Activated T-cell treated with anti-CD3 and anti-CD28 coated beads, Interleukin-2, amount 50 U/mL, for 48 hours (primary cell): ENCODE data around the gene OLFML1.
A peak's percentile ranks its signal among the peaks of the same experiment; 100 is the strongest.
"Not testable (repeated sequence)": the region's sequence is repeated elsewhere in the genome, so short reads cannot be mapped to it uniquely, and the experiment has no call there.

ENCODE experiments used
- DNase-seq, 2 experiments: peaks; one replicate each; pipeline ENCODE4 v3.0.0-alpha.2; 2020

Gene OLFML1

DNA sequence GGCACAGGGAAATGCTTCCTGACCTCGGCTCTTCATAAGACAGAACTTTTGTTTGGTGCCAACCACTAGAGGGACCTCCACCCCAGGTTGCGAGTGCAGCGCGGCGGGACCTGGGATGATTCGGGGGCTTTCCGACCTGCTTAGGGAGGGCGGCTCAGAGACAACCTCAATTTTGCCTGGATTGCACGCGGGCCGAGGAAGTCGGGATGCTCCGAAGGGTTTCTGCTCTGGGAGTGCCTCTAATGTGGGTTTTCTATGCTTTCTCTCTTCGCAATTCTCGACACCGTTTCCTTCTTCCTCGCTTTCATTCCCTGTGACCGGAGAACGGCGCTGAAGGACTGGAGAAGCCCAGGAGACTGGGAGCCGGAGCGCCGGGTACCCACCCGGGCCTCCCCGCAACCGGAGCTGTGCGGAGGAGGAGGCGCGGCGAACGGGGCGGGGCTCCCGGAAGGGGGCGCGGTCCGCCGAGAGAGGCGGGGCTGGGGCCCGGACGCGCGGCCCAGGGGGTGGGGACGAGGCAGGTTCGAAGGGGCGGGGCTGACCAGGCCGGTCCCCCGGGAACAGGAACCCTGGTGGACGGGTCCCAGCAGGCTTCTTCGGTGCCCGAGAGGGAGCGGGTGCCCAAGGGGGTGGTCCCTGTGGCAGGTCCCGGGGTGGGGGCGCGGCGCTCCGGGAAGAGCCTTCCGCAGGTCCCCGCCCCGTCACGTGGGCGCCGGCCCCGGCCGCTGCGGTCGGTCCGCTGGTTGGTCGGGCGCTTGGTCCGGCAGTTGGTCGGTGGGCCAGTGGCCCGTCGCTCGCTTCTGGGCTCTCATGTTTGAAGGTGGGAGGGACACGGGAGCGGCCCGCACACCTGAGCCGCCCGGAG, 28.2 kb downstream of the OLFML1 start, which contains the start of gene PPFIBP2:
PPFIBP2 (plus strand) TSS at position 766 of the 865 bp plus-strand sequence. CDS start 35,477 bp downstream, outside the sequence.
- DNase-seq: peak; percentile 86 to 91

DNA sequence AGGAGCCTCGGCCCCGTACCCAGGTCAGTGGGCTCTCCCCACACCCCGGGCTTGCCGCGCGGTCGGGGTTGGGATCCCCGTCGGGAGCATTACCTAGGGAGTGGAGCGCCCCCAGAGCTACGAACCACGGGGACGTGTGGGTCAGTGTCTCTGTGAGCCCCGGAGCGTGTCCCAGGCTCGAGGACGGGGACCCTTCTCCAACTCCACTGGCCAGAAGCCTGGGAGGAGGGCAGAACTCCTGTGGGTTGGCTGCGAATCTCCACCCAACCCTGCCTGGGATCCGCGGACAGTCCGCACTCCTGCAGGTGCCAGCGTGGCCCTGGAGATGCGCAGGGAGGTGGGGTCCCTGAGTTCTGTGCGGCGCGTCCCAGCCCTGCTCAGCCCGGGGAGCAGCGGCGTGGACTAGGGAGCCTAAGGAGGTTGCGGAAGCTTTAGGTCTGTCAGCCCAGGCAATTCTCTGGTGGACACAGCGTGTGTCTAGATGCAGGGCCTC, 28.8 kb downstream of the OLFML1 start:
- DNase-seq: no peak

DNA sequence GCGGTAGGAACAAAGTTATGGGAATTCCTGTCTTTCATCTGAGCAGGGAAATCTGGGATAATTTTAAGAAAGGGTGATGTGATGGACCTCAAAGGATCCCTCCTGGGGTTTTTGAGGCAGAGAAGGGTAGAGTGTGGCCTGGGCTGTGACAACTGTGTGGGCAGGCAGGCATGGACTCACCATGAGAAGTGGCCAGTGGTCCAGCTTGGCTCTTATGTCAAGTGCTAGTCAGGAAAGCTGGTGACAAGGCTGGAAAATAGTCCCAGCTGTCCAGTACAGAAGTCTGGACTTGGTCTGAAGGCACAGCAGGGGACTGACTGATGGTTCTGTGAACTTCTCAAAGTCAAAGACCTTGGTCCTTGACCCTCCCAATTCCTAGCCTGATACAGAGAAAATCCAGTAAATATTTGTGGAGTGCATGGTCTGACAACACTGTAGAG, 30.2 kb downstream of the OLFML1 start:
- DNase-seq: no peak

DNA sequence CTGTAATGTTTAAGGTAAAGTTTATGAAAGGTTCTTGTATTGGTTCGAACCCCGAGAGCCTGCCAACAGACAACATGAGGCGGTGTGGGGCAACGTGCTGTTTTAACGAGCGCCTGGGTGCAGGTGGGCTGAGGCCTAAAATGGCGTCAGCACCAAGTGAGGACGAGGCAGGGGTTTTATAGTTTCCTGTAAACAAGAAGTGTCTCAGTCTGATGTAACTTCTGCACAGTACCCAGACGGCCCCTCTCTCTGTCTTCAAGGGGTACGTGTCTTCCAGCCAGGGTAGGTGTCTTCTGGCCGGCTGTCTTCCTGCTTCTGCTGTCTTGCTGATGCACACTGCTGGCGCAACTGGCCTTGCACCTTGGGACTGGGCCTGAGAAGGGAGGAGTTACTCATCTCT, 31.2 kb downstream of the OLFML1 start:
- DNase-seq: no peak

DNA sequence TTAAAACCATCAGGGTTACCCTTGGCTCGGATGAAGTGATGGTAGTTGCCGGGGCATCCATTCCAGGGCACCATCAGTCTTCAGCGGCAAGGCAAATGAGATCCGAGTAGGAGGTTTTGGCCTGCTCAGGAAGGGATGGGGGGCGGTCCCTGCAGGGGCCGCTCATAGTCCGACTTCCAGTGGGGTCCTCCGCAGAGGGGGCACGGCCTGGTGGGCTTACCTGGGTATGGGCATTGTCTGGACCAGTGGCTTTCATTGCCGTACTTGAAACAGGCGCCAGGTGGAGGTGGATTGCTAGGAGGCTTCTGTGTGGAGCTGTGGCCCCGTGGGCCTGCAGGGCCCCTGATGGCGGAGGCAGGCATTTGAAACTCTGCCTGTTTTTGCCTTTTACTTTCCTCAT, 32.4 kb downstream of the OLFML1 start:
- not testable (repeated sequence) for DNase-seq

DNA sequence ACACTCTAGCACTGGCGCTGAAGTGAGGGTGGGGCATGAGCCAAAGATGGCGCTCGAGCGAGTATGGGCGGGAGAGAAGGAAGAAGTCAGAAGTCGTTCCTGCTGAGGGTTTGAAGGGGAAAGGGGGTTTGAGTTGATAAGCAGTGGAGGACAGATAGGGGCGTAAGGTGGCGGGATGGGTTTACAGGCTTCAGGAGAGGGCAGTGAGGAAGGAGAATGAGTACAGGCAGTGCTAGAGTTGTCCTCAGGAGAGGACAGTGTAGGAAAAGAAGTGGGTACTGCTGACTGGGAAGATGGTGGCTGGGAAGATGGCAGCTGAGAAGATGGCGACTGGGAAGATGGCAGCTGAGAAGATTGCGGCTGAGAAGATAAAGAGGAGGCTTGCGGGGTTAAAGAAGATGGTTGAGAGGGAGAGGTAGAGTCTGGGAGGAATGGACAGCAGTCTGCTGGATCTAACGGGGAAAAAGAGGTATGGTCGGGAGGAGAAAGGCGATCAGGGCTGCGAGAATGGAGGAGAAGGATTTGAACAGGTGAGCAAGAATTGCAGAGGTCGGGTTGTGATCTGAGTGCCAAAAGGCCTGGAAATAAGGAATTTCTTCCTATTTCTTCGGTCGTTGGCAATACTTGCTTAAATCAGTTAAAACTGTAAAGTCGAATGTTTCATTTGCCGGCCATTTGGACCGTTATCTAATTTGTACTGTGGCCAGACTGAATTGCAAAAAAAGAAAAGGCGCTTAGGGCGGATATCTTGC, 33.7 kb downstream of the OLFML1 start:
- no peak for DNase-seq

DNA sequence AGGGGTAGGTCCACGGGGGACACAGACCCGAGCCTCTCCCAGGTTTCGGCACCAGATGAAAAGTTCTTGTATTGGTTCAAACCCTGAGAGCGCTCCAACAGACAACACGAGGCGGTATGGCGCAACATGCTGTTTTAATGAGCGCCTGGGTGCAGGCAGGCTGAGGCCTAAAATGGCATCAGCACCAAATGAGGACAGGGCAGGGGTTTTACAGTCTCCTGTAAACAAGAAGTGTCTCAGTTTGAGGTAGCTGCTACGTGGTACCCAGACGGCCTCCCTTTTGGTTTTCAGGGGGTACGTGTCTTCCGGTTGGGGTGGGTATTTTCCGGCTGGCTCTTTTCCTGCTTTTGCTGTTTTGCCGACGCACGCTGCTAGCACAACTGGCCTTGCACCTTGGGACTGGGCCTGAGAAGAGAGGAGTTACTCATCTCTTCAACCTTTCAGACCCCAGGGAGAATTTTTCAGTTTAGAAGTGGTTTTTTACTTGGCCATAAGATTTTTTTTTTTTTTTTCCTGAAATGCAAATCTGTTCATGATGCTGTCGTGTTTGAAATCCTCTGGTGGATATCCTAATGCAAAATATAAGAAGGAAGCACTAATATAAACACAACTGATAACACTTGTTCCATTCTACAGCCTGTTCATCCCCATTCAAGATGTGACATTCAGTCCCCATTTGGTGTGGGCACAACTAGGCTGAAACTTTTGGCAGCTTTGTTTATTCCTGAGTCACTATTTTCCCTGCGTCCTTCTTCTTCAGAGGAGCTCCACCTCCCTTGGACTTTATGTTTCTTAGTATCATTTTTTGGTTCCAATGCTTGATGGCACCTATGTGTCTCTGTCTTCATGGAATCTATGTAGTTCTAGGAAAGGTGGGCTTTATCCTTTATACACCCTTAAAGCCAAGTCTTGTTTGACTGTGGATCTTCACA, 35.0 kb downstream of the OLFML1 start:
- DNase-seq: no peak

DNA sequence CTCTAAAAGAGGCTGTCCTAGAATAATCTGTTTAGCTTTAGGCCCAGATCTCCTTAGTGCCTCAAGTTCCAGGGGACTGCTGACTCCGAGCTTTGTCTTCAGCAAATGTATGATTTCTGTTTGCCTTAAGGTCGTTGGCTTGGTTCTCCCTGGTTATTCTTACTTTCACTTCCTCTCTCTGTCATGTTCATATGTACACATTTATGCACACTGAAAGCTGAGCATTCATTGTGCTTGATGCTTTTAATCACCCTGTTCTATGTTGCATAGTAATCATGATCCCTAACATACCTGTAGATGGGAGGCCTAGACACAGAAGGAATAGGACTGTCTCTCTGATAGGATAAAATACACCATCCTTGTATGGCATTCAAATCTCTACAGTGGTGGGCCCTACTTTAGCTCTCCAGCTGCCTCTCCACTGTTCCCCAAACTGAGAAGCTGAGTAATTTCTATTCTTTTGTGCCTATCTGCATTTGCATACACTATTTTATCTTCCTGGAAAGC, 35.7 kb downstream of the OLFML1 start:
- DNase-seq: no peak

DNA sequence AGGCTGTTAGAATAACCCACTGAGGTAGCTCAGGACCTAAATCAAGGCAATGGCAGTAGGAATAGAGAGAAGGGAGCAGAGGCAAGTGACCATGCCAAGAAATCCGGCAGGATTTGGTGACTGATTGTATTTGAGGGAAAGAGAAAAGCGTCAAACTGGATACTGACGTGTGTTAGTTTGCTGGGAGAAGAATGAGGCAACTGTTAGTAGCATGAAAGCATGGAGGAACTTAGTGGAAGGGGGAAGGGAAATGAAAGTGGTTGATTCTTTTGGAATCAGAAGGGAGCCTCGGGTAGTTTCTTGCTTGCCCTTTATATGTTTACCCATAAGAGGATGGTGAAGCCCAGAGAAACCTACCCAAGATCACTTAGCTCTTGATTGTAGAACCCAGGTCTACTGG, 36.8 kb downstream of the OLFML1 start:
- DNase-seq: no peak

DNA sequence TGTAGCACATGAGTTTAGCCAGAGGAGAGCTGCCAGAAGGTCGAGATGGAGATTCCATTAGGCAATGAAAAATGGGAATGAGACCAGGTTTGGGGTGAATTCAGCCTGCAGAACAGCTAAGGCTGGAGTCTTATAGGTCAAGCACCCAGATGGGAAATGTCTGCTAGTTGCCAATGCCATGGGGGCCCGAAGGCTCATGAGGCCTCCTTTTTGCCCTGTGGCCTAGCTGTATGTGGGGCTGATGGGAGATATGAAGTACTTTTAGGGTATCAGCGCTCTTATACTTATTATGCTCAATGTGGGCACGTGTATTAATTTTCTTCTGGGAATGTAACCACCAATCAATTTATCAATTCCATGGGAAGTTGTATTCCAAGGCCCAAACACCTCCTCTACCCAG, 37.2 kb downstream of the OLFML1 start:
- no peak for DNase-seq

DNA sequence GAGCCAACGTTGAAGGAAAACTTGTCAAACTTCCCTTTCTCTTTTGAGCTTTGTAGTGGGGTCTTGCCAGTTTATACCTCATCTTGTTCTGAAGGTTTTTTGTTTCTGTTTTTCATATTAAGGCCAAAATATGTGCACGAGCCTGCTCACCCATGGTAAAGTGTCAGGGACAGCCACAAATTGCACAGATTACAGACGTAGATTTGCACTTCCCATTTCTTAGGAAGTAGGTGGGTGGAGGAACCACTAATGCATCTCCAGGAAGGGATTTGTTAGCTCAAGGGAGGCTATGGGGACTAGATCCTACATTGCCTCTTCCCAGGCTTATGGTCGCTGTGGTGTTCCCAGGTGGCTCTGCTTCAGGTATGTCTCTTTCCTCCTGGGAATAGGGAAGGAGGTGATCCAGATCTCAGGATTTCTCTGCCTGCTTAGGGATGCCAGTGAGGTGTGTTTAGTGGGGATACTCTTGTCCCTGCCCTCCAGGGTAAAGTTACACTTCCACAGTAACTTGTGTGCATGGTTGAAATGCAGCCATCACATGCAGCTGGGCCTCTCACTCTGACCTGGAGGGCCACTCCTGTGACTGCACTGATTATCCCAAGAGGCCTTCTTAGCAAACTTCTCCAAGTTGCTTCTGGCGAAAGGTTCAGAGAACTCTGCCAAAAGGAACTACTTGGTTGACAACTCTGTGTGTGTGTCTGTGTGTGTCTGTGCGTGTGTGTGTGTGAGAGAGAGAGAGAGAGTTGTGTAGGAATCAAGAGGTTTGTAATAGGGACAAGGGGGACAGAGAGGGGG, 38.3 kb downstream of the OLFML1 start:
- DNase-seq: no peak

DNA sequence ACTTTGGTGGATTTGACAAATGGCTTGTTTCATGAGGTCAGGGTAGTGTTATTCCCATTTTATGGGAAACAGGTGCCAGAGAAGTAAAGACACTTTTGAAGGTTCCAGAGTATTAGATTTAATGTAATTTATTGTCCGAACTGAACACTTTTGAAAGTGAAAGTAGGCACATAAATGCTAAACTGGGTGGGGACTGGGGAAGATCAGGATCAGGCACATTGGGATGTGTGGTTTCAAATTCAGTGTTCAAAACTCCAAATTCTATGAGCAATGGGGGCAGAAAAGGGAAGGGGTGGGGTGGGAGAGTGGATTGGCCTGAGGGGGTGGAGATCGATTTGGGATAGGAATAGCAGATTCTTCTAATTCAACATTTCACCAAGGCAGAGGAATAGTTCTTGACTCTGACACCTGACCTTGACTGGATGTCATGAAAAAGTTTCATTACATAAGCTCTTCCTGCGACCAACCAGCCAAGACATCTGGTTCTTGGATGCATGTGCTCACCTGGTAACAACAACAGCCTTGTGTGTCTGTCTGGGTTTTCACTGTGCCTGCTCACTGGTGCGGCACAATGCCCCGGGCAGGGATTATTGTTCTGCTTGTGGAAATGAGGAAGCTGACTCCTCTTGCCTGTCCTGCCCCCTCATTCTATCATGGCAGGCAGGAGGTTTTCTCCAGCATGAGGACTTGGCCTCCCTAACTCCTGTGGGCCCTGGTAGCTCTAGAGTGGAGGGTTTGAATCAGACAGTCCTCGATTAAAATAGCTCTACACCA, 39.3 kb downstream of the OLFML1 start:
- no peak for DNase-seq

DNA sequence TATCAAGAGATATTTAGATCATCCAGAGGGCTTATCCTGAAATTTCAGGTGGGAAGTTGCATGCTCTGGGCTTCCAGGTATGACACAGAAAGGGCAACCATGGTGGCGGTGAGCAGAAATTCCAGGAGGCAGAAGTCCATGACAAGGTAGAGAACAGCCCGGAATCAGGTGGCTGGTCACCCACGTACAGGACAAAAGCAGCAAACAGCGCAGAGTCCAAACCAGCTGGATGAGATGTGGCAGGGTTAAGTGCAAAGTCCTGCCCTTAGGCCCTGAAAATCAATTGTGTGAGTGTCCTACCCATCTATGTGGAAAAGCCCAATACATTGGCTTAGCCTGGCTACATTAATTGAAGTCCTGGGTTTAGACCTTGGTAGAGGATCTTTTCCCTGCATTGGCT, 40.1 kb downstream of the OLFML1 start:
- DNase-seq: no peak

DNA sequence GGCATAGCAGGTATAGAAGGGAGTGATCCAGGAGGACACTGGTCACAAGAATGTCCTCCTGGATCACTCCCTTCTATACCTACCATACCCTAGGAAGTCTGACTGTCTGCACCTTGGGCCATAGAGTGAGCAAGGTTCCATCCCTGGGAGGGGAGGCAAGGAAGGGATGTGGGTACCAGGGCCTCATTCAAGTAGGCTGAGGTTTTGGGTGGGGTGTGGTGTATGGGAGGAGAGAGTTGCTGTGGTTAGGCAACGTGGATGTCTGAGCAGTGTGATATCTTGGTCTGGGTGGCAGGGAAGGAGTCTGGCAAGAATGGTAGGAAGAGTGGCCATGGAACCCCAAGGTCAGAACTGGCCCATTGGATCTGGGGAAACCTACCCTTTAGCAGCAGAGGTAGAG, 41.7 kb downstream of the OLFML1 start:
- DNase-seq: peak in 1 of 2 experiments; percentile 23

DNA sequence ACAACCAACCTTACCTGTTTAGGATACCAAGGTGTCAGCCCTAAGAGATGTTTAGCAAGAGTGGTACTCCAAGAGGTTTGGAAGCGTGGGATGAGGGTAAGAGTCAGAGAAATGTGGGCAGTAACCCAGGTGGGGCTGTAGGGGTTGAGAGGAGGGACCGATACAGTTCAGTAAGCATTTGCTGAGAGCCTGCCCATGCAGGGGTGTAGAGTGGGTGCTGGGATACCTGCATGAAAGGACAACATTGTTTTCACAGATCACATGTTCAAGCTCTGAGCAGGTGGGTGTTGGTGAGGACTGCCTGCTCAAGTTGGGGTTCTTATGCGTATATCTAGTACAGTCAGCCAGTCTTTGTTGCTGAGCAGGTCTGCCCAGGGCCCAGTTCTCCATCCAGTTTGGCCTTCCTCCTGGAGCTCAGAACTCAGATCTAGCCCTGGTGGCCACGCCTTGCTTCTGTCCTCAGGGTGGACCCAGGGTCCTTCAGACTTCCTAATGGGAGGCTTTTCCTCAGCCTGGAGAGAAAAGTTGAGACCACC, 43.3 kb downstream of the OLFML1 start:
- DNase-seq: no peak

DNA sequence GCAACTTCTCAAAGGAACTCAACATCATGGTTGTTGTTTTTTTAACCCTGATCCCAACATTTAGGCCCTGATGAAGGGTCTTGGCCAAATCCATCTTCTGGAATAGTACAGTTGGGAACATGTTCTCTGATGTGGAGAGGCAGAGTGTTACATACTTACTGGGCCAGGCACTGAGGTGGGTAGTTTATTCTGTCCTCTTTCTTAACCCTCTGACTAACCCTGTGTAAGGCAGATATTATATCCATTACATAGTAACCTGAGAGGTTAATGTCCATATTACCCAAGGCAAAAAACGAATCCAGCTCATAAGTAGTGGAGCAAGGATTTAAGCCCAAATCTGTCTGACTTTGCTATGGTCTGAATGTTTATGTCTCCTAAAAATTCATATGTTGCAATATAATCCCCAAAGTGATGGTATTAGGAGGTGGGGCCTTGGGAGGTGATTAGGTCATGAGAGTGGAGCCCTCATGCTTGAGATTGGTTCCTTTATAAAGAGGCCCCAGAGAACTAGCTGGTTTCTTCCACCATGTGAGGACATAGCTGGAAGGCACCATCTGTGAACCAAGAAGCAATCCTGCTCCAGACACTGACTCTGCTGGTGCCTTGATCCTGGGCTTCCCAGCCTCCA, 44.8 kb downstream of the OLFML1 start:
- DNase-seq: no peak

DNA sequence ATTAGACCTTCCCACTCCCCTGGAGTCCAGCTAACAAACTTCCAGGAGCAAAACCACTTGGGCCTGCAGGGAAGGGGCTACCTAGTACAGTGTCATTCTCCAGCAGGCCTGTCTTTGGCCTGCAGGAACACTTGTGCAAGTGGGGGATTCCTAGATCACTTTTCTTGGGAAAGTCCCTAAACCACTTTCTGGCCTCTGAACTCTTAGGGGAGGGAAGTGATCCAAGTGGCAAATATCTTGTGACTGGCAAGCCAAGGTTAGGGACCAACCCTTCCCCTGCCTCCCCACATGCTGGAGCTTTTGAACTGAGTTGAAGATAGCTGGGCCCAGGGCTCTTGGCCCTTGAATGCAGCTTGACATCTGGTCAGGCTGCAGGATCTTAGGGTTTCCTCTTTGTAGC, 45.7 kb downstream of the OLFML1 start:
- DNase-seq: no peak

DNA sequence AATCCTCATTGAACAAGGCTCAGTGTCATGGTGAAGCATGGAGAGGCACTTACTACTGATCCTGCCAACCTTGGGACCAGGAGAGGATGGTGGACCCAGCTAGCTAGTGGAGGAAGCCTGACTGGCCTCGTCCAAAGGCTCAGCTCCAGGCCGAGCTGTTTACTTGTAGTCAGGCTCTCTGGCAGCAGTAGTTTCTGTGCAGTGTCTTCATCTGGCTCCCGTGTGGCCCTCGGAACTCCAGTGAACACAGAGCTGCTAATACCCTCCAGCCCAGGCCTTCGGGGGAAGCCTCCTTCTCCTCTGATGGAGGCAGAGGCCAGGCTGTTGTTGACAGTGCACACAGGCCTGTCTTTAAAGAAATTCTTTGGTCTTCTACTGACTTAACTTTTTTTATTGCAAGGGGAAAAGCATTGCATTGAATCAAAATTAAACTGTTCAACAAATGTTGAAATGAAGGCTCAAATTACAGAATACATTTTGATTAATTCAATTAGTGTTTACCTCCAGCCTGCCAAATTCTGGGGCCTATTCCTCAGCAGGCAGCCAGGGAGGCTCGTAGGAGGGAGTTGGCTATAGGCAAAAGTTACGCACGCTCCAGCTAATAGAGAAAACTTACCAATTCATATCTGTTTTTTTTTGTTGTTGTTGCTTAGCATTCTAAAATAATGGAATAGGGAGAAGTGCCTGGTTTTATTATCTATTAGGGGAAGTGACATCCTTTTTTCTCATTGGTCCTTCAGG, 47.3 kb downstream of the OLFML1 start:
- no peak for DNase-seq
